ENCODE measurements around the gene PTCSC3. TPM values are rescaled to one million over a fixed set of nuclear protein-coding genes. Genes with fewer than 3 reads are reported as not detected.

PTCSC3 gene
- total RNA-seq, 1 experiment from 2014 or later: not detected

DNA sequence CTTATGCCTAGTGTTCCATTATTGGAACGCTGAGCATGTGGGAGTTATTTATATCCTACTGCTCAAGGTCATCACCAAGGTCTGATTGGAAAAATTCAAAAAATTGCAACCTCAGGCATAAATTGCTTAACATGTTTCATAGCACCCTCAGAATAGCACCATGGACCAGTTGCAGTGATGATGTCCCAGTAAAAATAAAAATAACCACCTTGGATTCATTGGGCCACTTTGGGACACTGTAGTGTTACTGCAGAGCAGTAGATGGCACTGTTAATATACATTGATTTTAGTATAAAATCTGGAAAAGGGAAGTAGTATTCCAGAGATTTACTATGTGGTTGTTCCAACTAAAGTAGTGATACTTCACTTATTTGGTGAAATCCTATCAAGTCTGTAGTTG is 31.0 kb upstream of the PTCSC3 start:
- Histone ChIP-seq H3K27ac (no peak overlapping the region), H3K9me3 (replicated peaks) (no peaks in the 10 kb centered on the region), H3K27me3 (replicated peaks) (no peaks in the 10 kb centered on the region), H3K4me1 (replicated peaks) (no peaks in the 10 kb centered on the region), H3K36me3 (no peaks in the 10 kb centered on the region), H3K4me3 (no peak overlapping the region)
- DNase-seq (ENCODE audit: low read depth in 1 of 2, low spot score in 2 of 2): no peak

DNA sequence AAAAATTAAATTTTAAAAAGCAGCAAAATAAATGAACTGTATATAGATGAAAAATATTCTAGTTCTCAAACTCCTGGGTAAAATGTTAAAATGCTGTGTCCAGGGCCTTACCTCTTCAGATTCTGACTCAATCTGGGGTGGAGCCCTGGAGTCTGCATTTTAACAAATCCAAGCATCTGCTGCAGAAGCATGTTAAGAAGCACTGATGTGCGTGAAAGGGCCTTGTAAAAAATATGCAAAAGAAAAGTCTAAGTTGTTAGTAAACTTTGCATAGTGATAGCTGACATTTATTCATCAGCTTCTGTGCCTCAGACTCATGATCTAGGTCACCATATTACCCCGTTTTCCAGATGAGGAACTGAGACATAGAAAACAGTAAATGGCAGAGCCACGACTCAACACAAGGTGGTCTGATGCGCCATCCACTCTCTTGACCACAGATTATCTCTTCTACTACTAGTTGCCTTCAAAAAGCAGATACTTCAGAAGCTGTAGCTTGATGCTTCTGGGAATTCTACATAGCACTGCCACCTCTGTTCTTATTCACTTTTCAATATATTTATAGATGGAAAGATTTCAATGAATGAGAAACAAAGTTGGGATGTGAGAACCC is 28.0 kb upstream of the PTCSC3 start:
- no peaks in the 10 kb centered on the region for H3K9me3 ChIP-seq (replicated peaks)
- no peaks in the 10 kb centered on the region for H3K27me3 ChIP-seq (replicated peaks)
- H3K4me3 ChIP-seq: no peak overlapping the region
- no peak overlapping the region for H3K27ac ChIP-seq
- H3K4me1 ChIP-seq (replicated peaks): no peaks in the 10 kb centered on the region
- no peak for DNase-seq (ENCODE audit: low read depth in 1 of 2, low spot score in 2 of 2)
- no peaks in the 10 kb centered on the region for H3K36me3 ChIP-seq

DNA sequence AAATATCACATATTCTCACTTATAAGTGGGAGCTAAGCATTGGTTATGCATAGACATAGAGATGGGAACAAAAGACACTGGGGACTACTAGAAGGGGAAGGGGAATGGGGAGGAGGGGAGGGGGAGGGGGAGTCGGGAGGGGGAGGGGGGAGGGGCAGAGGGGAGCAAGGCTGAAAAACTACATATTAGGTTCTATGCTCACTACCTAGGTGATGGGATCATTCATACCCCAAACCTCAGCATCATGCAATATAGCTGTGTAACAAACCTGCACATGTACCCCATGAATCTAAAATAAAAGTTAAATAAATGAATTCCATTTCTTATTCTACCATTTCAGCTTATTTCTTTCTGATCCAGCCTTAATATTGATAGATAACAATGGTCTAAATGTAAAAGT is 21.9 kb upstream of the PTCSC3 start:
- Histone ChIP-seq H3K9me3 (replicated peaks) (no peaks in the 10 kb centered on the region), H3K27ac (no peak overlapping the region), H3K27me3 (replicated peaks) (no peaks in the 10 kb centered on the region), H3K4me3 (no peak overlapping the region), H3K36me3 (no peaks in the 10 kb centered on the region), H3K4me1 (replicated peaks) (no peaks in the 10 kb centered on the region)
- no peak for DNase-seq (ENCODE audit: low read depth in 1 of 2, low spot score in 2 of 2)

DNA sequence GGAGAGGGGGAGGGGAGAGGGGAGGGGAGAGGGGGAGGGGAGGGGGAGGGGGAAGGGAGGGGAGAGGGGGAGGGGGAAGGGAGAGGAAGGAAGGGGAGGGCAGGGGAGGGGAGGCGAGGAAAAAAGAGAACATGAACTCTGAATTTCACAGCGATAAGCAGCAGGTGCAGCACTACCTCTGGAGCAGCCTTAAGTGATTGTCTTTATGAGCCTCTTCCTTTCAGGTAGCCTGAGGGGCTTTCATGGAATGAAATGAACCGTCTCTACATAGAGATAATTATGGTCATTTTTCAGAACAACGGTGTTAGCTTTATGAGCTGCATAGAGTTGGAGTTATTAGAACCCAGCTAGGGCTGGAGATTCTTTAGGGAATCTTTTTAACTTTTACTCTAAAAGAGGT is 18.1 kb upstream of the PTCSC3 start:
- no peaks in the 10 kb centered on the region for H3K27me3 ChIP-seq (replicated peaks)
- H3K9me3 ChIP-seq (replicated peaks): no peaks in the 10 kb centered on the region
- DNase-seq (ENCODE audit: low read depth in 1 of 2, low spot score in 2 of 2): no peak
- no peaks in the 10 kb centered on the region for H3K36me3 ChIP-seq
- H3K4me3 ChIP-seq: no peak overlapping the region
- H3K4me1 ChIP-seq (replicated peaks): no peaks in the 10 kb centered on the region
- H3K27ac ChIP-seq: no peak overlapping the region

DNA sequence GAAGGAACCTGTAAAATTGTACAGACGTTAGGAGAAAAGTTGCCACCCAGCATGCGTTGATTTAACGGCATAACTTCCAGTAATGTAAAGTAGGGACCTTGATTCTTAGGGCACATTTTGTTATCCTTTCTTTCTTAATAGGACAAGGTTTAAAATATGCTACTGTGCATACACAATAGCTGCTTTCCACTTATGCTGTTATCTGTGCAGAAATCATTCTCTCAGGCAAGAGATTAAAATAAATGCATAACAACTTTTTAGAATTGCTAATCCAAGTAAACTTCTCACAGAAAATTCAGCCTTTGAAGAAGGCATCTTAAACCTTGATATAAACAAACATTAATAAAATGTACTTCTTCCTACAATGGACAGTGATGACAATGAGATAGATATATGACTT is 16.0 kb upstream of the PTCSC3 start:
- H3K9me3 ChIP-seq (replicated peaks): no peaks in the 10 kb centered on the region
- H3K4me1 ChIP-seq (replicated peaks): no peaks in the 10 kb centered on the region
- DNase-seq (ENCODE audit: low read depth in 1 of 2, low spot score in 2 of 2): no peak
- H3K27me3 ChIP-seq (replicated peaks): no peaks in the 10 kb centered on the region
- H3K36me3 ChIP-seq: no peaks in the 10 kb centered on the region
- H3K27ac ChIP-seq: no peak overlapping the region
- no peak overlapping the region for H3K4me3 ChIP-seq

DNA sequence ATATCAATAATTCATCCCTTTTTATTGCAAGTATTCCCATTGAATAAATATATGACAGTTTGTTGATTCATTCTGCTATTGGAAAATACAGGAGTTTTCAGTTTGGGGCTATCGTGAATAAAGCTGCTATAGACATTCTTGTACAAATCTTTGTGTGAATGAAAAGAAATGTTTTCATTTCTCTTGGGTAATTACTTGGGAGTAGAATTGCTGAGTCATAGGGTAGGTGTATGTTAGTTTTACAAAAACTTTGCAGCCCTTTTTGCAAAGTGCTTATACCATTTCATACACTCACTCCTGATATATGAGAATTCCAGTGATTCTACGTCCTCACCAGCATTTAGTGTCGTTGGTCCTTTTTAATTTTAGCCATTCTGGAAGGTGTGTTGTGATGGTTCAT is 6.9 kb upstream of the PTCSC3 start:
- Histone ChIP-seq H3K9me3 (replicated peaks) (no peaks in the 10 kb centered on the region), H3K4me3 (no peak overlapping the region), H3K4me1 (replicated peaks) (no peaks in the 10 kb centered on the region), H3K27ac (no peak overlapping the region), H3K36me3 (no peaks in the 10 kb centered on the region), H3K27me3 (replicated peaks) (no peaks in the 10 kb centered on the region)
- DNase-seq (ENCODE audit: low read depth in 1 of 2, low spot score in 2 of 2): no peak

DNA sequence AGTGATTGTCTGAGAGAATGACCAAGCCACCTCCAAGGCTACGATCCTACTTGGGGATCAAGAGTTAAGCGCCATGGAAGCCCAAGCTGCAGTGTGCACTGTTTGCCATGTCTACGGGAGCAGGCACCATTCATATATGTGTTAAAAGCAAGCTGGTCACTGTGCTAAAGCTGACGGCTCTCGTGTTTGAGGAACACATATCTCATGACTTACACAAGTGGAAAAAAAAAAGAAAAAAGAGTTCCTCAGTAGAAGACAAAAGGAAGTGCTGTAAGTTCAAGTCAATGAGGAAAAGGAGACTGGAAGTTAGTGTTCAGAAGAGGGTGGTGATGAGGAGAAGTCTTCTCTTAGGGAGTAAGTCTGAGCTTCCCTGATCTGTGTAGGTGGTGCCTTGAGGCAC is 4.9 kb upstream of the PTCSC3 start:
- no peaks in the 10 kb centered on the region for H3K36me3 ChIP-seq
- no peaks in the 10 kb centered on the region for H3K4me1 ChIP-seq (replicated peaks)
- H3K27ac ChIP-seq: no peak overlapping the region
- no peaks in the 10 kb centered on the region for H3K27me3 ChIP-seq (replicated peaks)
- no peak overlapping the region for H3K4me3 ChIP-seq
- DNase-seq (ENCODE audit: low read depth in 1 of 2, low spot score in 2 of 2): no peak
- H3K9me3 ChIP-seq (replicated peaks): no peaks in the 10 kb centered on the region

DNA sequence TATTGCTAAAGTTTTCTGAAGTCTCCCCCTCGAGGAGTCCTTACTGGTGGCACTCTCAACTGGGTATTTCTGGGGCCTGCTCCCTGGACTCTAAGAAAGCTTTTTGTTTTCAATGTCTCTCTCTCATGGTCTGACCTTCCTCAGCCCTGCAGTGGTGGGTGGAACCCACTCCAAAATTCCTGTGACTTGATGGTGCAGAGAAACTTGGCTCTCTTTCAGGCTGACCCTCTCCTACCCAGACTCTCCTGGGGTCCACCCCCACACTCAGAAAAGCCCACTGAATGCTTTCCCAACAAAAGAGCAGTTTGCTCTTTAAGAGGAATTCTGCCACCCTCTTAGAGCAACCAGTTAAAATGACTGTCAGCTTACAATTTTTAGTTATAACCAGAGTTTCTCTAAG is 967 bp upstream of the PTCSC3 start:
- H3K4me1 ChIP-seq (replicated peaks): no peaks in the 10 kb centered on the region
- DNase-seq (ENCODE audit: low read depth in 1 of 2, low spot score in 2 of 2): no peak
- no peaks in the 10 kb centered on the region for H3K36me3 ChIP-seq
- no peak overlapping the region for H3K4me3 ChIP-seq
- H3K27ac ChIP-seq: no peak overlapping the region
- H3K9me3 ChIP-seq (replicated peaks): no peaks in the 10 kb centered on the region
- no peaks in the 10 kb centered on the region for H3K27me3 ChIP-seq (replicated peaks)

DNA sequence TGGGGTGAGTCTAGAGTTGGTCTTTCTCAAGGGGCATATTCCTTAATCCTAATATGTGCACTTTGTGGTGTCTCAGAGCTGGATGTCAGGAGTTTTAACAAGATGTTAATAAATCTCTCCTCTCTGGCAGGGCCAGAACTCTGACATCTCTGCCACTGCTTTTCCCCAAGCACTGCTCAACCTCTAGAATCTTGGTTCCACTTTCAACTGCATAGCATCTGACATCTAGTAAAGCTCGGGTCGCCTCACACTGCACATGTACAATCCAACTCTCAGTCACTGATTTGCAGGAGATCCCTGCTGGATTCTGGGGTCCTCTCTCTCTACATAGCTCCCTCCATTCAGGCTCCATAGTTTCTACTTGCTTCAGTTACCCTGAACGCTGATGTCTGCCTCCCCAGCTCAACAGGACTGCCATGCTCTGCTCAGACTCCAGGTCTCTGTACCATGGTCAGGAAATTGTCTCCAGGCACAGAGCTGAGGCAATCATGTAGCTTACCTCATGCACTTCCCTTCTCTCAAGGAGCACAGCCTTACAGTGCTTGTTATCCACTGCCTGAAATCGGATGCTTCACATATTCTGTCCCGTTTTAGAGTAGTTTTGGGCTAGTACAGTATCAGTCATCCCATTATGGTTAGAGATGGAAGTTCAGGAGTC is 1.6 kb downstream of the PTCSC3 start:
- no peaks in the 10 kb centered on the region for H3K4me1 ChIP-seq (replicated peaks)
- no peaks in the 10 kb centered on the region for H3K9me3 ChIP-seq (replicated peaks)
- DNase-seq (ENCODE audit: low read depth in 1 of 2, low spot score in 2 of 2): no peak
- no peak overlapping the region for H3K27ac ChIP-seq
- H3K27me3 ChIP-seq (replicated peaks): no peaks in the 10 kb centered on the region
- H3K4me3 ChIP-seq: no peak overlapping the region
- H3K36me3 ChIP-seq: no peaks in the 10 kb centered on the region

DNA sequence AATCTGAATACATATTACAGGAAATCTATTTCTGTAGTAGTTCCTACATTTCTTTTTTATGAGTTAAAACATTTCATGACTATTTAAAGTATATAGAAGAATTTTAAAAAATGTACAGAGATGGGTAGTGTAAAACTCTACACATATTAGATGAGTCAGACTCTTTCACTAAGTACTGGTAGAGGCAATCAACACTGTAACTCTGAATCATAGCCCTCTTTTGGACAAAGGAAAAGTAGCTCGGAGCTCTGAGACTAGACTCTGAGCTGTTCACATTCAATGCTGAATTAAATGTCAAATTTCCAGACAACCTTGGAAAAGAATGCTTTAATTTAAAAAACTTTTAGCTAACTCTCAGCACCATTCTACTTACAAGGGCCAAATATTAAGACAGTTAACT is 3.4 kb downstream of the PTCSC3 start:
- DNase-seq (ENCODE audit: low read depth in 1 of 2, low spot score in 2 of 2): no peak
- no peaks in the 10 kb centered on the region for H3K4me1 ChIP-seq (replicated peaks)
- no peak overlapping the region for H3K4me3 ChIP-seq
- H3K27me3 ChIP-seq (replicated peaks): no peaks in the 10 kb centered on the region
- H3K36me3 ChIP-seq: no peaks in the 10 kb centered on the region
- H3K9me3 ChIP-seq (replicated peaks): no peaks in the 10 kb centered on the region
- H3K27ac ChIP-seq: no peak overlapping the region

DNA sequence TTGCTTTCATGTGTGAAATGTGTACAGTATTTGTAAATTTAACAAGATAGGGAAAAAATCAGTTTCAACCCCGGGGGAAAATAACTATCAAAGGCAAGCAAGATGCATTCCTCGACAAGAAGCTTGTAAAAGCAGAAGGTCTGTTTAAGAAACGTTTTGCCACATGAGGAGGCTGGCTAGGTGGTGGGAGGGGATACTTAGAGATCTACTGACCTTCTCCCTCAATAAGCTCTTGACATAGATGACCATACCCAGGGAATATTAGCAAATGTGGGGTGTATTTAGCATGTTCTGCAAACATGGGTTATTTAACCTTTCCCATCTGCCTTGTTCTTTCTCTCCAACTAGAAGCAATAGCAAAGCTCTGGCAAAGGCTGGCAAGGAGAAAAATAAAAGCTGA is 4.9 kb downstream of the PTCSC3 start:
- Histone ChIP-seq H3K9me3 (replicated peaks) (no peaks in the 10 kb centered on the region), H3K36me3 (no peaks in the 10 kb centered on the region), H3K4me1 (replicated peaks) (no peaks in the 10 kb centered on the region), H3K4me3 (no peak overlapping the region), H3K27ac (no peak overlapping the region), H3K27me3 (replicated peaks) (no peaks in the 10 kb centered on the region)
- DNase-seq (ENCODE audit: low read depth in 1 of 2, low spot score in 2 of 2): no peak

DNA sequence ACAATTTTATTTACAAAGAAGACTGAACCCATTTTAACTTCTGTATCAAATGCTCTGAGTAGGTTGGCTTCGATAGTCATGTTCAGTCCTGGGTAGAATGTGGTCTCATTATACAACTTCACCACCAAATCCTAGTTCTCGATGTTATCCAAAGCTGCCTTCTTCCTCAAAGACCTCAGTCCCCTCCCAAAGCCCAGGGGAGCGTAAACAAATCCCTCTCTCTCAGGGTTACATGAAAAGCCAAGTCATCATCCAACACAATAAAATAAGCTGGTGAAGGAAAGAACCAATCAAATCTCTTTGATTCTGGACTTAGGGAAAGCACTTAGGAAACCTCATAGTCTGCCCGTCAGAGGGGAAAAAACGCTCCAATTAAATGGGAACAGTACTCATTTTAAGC is 9.1 kb downstream of the PTCSC3 start:
- H3K9me3 ChIP-seq (replicated peaks): no peaks in the 10 kb centered on the region
- H3K27ac ChIP-seq: no peak overlapping the region
- no peaks in the 10 kb centered on the region for H3K4me1 ChIP-seq (replicated peaks)
- peaks cover 3% of the 10 kb centered on the region; the same call in 1 of the 2 replicates for H3K27me3 ChIP-seq (replicated peaks)
- no peak overlapping the region for H3K4me3 ChIP-seq
- no peaks in the 10 kb centered on the region for H3K36me3 ChIP-seq
- DNase-seq (ENCODE audit: low read depth in 1 of 2, low spot score in 2 of 2): no peak

DNA sequence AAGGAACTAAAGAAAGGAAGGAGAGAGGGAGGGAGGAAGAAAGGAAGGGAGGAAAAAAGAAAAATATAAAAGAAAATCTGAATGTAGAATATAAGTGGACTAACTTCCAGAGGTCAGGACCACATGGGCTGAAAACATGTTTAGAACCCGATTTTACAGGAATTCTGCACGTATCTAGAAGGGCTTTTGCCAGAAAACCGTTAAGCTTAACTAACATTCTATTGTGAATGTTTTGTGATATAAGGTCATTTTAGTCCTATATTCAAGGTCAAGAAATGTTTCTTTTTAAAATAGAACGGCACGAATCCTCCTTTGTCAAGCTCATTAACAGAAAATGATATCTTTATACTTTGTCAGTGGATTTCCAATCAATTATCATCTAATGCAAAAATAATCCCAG is 13.1 kb downstream of the PTCSC3 start:
- no peak for DNase-seq (ENCODE audit: low read depth in 1 of 2, low spot score in 2 of 2)
- H3K36me3 ChIP-seq: no peaks in the 10 kb centered on the region
- no peaks in the 10 kb centered on the region for H3K9me3 ChIP-seq (replicated peaks)
- H3K4me1 ChIP-seq (replicated peaks): no peaks in the 10 kb centered on the region
- H3K4me3 ChIP-seq: no peak overlapping the region
- peaks cover 3% of the 10 kb centered on the region; the same call in 1 of the 2 replicates for H3K27me3 ChIP-seq (replicated peaks)
- H3K27ac ChIP-seq: no peak overlapping the region

DNA sequence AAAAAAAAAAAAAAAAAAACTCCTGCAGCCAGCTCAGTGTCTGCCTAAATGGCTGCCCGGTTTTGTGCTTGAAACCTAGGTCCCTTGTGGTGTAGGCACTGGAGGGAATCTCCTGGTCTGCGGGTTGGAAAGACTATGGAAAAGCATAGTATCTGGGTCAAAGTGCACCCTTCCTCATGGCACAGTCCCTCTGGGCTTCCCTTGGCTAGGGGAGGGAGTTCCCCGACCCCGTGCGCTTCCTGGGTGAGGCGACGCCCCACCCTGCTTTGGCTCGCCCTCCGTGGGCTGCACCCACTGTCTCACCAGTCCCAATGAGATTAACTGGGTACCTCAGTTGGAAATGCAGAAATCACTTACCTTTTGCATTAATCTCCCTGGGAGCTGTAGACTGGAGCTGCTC is 14.3 kb downstream of the PTCSC3 start:
- Histone ChIP-seq H3K4me3 (no peak overlapping the region), H3K27me3 (replicated peaks) (peaks cover 3% of the 10 kb centered on the region; the same call in 1 of the 2 replicates), H3K27ac (no peak overlapping the region), H3K9me3 (replicated peaks) (no peaks in the 10 kb centered on the region), H3K4me1 (replicated peaks) (no peaks in the 10 kb centered on the region), H3K36me3 (no peaks in the 10 kb centered on the region)
- no peak for DNase-seq (ENCODE audit: low read depth in 1 of 2, low spot score in 2 of 2)

DNA sequence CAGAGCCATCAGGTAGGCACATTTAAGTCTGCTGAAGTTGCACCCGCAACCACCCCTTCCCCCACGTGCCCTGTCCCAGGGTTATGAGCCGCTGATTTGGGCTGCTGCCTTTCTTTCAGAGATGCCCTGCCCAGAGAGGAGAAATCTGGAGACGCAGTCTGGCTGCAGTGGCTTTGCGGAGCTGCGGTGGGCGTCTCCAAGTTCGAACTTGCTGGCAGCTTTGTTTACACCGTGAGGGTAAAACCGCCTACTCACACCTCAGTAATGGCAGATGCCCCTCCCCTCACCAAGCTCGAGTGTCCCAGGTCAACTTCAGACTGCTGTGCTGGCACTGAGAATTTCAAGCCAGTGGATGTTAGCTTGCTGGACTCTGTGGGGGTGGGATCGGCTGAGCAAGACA is 14.7 kb downstream of the PTCSC3 start:
- no peaks in the 10 kb centered on the region for H3K36me3 ChIP-seq
- no peaks in the 10 kb centered on the region for H3K9me3 ChIP-seq (replicated peaks)
- H3K4me3 ChIP-seq: no peak overlapping the region

More for the DNA sequence above, 14.7 kb downstream of the PTCSC3 start:
- Histone ChIP-seq H3K27ac (no peak overlapping the region), H3K27me3 (replicated peaks) (peaks cover 3% of the 10 kb centered on the region; the same call in 1 of the 2 replicates), H3K4me1 (replicated peaks) (no peaks in the 10 kb centered on the region)
- DNase-seq (ENCODE audit: low read depth in 1 of 2, low spot score in 2 of 2): no peak
